ENCODE data around the gene FSHB.
"Not testable (repeated sequence)": the region's sequence is repeated elsewhere in the genome, so short reads cannot be mapped to it uniquely, and the experiment has no call there.

FSHB gene

DNA sequence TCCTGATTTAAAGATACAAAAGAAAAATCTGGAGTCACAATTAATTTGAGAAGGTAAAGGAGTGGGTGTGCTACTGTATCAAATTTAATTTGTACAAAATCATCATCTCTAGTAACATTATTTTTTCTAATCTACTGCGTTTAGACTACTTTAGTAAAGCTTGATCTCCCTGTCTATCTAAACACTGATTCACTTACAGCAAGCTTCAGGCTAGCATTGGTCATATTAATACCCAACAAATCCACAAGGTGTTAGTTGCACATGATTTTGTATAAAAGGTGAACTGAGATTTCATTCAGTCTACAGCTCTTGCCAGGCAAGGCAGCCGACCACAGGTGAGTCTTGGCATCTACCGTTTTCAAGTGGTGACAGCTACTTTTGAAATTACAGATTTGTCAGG is at the start of gene FSHB:
FSHB (plus strand) TSS at position 301 of the 400 bp plus-strand sequence. CDS start 889 bp downstream, outside the sequence.
- no peak for DNase-seq

DNA sequence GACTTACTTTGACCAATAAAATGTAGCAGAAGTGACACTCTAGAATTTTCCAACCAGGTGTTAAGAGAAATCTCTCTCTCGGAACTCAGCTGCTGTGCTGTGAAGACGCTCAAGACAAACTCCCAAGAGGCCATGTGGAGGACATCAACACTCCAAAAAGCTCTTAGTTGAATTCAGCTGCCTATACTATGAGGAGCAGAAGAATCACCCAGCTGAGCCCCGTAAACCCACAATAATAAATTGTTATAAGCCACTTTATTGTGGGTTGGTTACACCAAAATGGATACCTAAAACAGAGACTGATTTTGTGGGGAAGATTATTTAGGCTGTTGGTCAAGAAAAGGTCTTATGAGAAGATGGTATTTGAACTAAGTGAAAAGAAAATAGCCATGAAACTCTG is 44.1 kb upstream of the FSHB start:
- DNase-seq = no peak

DNA sequence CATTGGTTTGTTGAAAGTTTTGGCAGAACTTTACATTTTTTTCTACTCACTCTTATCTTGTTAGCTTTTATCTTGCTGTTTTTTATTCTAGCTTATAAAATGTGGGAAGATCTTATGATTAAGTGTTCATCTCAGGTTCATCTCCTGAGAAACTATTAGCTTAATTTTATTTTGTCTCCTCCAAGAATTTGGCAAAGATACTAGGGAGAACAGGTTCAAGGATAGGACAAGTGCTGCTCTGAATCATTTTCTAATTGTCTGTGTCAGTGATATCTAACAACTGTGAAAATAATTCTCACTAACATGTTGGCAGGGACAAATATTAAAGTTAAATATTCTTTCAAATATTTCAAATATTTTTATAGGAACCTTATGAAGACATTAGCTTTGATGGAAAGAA is 38.2 kb upstream of the FSHB start:
- no peak for DNase-seq

DNA sequence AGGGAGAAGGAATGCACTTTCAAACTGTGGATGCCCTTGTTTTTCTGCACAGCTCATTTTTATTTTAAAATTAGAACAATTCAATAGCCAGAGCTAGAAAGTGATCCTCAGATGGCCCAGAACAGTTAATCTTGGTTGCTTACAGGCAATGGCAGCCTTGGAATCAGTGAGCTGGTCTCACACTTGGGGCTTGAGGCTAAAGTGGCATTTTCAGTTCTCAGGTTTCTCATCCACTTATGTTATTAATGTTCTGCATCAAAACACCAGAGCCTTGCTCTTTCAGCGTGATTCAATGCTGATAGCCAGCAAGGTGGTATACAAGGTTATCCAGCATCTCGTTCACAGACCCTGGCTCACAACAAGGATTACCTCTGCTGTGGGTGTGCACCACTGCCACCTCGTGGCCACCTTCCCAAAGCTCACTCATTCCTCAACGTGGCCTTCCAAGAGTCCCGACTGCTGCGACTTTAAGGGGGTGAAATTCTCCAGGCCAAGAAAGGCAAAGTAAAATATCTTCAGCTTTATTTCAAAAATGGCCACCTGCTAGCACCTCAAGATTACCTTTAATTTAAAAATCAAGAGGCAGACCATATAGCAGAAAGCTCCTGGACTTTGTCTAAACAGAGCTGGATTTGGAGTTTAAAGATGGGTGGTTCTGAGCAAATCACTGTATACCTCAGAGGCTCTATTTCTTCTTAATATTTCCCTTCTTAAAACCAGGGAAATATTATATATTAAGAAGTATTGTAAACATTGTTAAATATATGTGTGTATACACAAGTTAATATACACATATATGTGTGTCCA is 34.2 kb upstream of the FSHB start:
- peak; percentile 69 for DNase-seq

DNA sequence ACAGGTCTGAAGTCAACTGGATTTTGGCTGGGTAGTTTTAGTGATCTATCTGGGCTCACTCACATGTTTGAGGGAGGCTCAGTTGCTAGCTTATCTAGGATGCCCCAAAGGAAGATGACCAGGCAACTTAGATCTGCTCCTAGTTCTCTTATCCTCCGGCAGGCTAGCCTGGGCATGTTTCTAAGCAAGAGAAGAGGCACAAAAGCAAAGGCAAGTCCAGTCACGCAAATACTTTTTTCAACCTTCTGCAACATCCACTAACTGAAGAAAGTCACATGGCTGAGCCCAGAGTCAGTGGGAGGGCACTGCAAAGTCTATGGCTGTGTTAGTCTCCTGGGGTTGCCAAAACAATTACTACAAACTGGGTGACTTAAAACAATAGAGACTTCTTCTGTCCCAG is 32.9 kb upstream of the FSHB start:
- DNase-seq = no peak

DNA sequence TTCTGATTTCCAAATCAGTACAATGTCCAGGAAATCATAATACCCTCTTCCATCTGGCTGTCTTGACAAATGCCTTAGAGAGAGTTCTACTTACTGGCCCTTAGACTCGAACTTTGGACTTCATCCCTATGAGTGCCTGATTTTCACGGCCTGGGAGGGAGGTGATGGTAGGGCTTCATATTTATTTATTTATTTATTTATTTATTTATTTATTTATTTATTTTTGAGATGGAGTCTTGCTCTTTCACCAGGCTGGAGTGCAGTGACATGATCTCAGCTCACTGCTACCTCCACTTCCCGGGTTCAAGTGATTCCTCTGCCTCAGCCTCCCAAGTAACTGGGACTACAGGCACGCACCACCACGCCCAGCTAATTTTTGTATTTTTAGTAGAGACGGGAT is 27.8 kb upstream of the FSHB start:
- not testable (repeated sequence) for DNase-seq

DNA sequence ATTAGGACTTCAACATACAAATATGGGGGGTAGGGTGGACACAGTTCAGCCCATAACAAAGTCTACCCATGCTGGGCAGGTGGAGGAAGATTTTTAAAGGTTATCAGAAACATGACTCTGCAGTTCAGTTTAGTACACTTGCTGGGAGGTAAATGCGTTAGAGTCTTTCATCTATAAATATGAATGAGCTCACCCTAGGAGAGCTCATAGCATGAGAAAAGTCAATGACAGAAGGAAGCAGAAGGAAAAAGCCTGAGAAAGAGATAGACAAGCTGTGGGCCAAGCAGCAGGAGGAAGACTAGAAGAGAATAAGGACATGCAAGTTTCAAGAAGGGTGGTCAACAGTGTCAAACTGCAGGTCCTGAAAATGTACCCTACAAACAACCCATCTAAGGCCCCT is 27.0 kb upstream of the FSHB start:
- DNase-seq = peak; percentile 22

DNA sequence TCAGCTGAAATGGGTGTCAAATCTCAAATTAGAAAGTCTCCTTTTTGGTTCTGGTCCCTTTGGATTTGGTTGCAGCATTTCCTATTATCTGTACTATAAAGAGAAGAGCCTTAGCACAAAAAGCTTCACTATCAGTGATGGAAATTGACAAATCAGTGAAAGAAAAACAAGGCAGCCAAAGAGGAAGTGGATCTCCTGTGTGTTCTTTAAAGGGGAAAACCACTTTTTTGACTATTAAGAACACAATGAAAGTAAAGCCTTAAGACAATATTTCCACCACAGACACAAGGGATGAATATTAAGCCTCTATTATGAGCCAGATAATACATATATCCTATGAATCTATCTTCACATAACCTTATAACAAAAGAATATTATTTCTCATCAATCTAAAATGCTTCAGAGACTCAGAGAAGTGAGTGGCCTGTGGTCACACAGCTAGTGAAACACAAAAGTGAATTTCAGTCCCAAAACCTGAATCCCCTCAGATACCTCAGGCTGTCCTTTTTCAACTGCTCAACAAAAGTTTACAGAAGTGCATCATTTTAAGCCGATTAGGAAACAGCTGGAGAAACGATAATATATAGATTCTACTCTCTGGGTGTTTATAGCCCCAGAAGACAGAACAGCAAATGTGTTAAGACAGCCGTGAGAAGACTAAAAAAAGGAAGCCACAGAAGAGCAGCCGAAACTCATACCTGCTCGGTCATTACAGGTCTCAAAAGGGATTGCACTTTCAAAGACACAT is 24.4 kb upstream of the FSHB start:
- DNase-seq = no peak

DNA sequence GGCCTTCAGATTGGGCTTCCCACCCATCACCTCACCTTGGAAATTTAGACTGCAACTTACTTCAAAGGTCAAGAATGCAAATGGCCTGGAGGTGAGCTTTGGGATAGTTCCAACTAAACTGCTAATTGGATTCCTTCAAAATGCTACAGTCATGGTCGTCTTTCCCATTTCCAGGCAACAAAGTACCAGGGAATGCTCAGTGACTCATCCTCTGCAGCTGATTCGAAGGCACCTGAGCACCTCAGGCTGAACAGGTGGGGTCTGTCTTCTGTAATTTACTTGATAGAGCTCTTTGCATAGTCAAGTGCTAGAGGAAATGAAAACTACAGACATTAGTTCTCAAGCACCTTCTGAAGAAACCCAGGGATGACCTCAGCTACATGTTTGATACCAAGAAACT is 20.5 kb upstream of the FSHB start:
- DNase-seq = peak; percentile 52

DNA sequence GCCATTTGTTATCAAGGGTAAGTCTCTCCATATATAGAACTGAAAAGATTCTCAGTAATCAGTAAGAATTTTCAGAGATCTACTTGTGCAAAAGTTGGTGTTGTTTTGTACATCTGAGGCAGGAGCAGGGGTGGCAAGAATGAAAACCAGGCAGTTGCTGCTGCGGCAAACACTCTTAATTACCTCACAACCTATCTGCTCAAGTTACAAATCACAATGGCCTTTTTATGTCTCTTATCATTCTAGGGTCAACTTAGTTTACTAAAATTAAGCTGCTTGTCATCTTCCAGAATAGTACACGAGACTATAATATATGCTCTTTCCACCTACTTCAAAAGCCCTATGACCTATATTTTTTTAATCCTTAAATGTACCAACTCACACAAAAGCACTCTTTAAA is 14.3 kb upstream of the FSHB start:
- no peak for DNase-seq

DNA sequence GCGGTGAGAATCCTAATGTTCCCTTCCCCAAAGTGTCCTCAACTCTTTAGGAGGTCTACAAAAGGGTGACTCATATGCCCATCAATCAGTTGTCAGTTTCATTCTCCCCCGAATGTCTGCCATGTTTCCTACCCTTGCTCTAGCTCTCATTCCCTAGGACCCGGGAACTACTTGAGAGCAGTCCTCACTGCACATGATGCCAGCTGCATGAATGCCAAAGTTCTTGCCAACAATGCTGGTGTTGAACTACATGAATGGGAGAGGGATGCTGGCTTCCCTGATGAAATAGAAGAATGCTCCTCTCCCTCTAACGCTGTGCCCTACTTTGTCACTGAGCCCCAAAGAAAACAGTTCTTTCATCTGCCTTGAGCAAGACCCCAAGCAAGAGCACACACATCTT is 12.5 kb upstream of the FSHB start:
- DNase-seq = no peak

DNA sequence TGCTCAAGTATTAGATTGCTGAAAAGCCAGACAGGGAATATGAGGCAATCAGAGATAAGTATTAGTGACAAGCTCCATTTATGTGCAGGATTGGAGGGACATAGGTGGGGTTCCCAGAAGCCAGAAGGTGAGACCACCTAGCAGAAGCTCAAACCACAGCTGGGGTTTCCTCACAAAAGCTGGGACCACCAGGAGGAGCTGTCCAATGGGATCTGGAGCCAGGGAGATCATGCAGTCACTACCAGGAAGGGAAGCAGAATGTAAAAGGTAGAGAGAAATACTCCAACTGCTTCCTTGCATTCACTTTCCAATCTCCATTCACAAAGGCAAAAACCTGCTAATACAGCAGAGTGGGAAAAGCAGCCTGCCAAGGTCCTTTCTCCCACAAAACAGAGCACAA is 5.2 kb upstream of the FSHB start:
- no peak for DNase-seq

DNA sequence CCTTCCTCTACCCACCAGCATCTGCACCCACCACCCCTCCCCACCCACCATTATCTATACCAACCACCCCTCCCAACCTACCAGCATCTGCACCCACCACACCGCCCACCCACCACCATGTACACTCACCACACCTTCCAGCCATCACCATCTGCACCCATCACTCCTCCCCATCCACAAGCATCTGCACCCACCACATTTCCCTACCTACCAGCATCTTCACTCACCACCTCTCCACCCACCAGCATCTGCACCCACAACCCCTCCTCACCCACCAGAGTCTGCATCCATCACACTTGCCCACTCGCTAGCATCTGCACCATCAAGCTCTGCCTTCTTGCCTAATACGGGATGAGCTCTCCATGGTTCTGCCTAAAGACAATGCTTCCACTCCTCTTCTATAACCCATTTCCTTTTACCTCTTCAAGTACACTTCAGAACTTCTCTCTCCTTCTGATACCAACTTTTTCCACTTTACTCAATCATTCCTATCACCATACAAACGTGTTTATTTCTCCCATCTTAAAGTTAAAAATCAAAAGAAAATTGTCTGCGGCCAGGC is 2.4 kb upstream of the FSHB start:
- no peak for DNase-seq

DNA sequence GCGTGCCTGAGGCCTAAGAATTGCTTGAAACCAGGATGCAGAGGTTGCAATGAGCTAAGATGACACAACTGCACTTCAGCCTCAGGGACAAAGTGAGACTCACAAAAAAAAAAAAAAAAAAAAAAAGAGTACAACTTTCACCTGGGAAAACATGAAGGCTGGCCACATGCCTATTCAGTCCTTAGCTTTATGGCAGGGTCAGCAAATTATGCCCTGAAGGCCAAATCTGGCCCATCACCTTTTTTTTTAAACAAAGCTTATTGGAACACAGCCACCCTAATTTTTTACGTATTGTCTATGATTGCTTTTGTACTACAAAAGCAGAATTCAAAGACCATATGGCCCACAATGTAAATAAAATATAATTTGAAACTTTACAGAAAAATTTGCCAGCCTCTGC is 8.2 kb downstream of the FSHB start:
- no peak for DNase-seq

DNA sequence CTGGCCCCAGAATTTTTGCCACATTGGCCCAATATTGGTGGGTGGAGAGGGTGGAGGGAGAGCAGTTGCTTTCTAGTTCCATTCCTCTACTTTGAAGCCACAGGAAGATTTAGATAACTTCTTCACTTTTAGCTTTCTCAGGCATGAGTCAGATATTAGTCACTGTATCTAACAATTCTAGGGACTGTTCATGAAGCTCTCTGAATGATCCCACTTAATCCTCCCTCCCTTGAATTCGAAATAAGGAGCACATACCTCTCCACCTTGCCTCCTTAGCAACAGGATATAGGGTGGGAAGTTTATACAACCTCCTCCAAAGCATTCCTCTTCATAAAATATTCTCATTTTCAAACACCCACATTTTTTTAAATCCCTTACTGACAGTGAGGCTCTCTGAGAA is 13.5 kb downstream of the FSHB start:
- DNase-seq = no peak

DNA sequence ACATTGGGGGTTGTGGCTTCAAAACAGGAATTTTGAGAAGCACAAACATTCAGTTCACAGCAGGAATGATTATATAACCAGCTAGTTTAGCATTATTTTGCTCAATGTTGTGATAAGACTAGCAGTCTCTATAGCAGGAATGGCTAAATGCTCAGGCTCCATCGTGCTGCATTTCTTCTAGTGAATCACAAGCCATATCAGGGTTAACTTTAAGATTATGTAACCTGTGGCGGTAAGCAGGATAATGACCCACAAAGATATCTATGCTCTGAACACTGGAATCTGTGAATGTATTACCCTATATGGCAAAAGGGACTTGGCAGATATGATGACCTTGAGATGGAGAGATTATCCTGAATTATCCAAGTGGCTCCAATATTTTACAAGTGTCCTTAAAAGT is 14.8 kb downstream of the FSHB start:
- no peak for DNase-seq

DNA sequence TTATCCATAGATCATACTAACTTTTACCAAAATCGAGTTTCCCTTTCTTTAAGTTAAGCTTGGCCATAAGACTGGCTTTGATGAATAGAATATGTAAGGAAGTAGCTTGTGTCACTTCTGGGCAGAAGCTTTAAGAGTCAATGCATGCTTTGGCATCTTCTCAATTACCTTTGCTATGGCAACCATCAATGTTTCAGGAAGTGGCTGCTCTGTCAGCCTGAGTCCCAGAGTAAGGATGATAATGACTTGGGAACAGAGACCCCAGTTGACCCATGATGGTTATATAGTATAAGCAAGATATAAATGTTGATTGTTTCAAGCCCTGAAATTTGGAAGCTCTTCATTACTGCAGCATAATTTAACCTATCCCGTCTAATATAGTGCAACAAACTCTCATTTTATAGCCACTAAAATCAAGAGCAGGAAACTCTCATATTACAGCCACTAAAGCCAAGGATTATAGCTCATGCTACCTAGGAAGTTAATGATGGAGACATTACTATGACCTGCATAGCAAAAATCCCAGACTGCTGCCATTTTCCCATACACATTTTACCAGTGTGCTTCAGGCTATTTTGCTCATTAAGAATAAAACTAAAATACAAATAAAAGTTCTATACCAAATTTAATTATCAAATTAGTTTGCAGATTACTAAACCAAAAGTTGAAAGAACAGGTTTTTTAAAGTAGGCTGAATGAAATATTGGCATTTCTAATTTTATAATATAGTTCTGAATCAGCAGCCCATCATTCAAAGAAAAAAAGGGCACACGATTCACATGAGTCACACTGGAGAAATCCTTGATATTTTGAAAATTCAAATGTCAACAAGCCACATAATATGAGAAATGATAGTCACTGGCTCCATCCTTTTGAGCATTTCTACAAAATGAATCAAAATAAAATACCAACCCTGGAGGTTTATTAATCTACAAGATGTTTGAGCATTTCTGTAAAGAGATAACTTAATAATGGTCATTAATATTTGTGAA is 23.8 kb downstream of the FSHB start:
- DNase-seq = peak; percentile 55

DNA sequence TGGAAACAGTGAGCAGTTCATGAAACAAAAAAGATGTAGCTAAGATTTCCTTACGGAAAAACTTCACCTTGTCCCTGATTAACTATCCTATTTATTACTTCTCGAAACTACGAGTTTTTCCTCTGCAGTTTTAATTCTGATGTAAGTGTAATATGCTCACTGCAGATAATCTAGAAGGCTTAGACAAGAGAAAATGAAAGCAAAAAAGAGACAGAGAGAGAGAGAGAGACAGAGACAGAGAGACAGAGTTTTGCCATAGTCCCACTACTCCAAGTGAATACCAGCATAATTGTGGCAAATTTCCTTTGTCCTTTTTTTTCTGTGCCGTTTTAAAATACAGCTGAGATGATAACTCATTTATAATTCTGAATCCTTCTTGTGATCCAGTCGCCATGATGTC is 24.8 kb downstream of the FSHB start:
- no peak for DNase-seq

DNA sequence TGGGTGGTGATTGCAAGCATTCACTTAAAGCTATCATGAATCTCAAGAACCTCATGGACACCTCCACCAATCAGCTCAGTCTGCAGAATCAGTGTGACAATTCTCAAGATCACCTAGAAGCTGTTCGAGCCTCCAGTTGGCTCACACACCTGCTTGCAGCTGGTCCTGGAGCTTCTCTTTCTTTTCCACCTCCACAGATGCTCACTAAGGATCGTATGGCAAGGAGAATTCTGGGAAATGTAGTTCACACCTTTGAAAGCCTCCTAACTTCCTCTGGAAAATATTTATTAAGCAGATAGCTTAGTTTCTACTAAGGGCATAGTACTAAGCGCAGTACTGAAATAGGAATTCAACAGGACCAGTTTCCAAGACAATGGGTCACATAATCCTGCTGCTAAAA is 26.2 kb downstream of the FSHB start:
- DNase-seq = peak; percentile 15

DNA sequence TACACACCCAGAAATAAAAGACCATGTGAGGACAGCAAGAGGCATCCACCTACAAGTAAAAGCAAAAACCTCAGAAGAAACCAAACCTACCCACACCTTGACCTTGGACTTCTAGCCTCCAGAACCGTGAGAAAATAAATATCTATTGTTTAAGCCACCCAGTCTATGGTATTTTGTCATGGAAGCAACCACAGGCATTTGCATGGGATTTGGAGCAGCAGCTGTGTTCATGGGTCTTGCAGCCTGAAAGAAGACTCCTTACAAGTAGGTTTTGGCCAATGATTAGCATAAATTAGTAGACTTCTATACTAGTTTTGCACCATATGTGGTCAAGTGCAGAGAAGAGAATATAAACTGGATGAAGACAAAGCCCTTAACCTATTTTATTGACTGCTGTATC is 27.9 kb downstream of the FSHB start:
- DNase-seq = no peak

DNA sequence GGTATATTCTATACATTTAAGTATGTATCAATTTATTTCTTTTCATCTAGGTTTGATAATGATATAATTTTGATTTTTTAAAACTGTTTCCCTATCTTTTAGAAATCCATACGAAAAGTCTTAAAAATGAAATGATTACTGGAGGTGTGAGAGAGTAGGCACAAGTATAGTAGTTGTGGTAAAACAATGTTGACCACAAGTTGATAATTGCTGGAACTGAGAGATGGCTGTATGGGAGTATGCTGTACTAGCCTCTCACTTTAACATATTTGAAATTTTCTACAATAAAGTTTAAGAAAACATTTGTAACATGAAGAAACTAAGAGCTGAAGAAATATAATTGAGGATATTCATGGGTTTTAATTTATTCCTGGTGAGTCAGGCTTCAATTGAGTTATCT is 30.0 kb downstream of the FSHB start:
- no peak for DNase-seq

DNA sequence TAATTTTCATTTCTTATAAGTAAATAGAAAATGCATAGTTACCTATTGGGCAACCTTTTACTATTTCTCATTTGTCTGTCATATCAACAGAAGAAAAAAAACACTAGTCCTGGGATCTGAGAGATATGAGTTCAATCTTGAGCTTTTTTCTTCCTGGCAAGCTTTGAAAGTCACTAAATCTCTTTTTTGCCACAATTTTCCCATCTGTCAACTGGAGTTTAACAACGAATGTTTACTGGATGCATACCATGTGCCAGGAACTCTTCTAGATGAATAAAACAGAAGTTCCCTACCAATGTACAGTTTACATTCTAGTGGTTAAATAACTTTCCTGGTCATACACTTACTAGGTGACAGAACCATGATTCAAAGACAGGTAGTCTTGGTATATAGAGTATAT is 31.0 kb downstream of the FSHB start:
- no peak for DNase-seq

DNA sequence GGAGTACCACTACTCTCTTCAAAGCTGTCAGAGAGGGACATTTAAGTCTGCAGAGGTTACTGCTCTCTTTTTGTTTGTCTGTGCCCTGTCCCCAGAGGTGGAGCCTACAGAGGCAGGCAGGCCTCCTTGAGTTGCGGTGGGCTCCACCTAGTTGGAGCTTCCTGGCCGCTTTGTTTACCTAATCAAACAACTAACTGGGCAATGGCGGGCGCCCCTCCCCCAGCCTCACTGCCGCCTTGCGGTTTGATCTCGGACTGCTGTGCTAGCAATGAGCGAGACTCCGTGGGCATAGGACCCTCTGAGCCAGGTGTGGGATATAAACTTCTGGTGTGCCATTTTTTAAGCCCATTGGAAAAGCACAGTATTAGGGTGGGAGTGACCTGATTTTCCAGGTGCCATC is 37.8 kb downstream of the FSHB start:
- not testable (repeated sequence) for DNase-seq

Measured in DMS53 (cell line).